Upper lobe of left lung (tissue), 6 donors: ENCODE data around the gene ADCY7. TPM values are rescaled to one million over a fixed set of nuclear protein-coding genes. Genes with fewer than 3 reads are reported as not detected.

ENCODE experiments used
- ATAC-seq, 2 donors: fragments of 200-7000 bp; cut with Tn5 transposase; one replicate each; pipeline ENCODE4 v1.9.1; 2022; ENCODE audit warnings: mild to moderate bottlenecking in 2 of 2, moderate library complexity in 2 of 2; ENCODE audit not compliant: low FRiP score in 2 of 2
- DNase-seq, 2 donors: peaks; one replicate each; pipeline ENCODE4 v3.0.0-alpha.2; 2019 to 2020
- H3K27ac ChIP-seq, 4 donors: fragments of 200-600 bp; sonication (generic); one replicate each; pipeline ENCODE4 v1.5.1; 2016 to 2019
- H3K27me3 ChIP-seq, 4 donors: fragments of 200-600 bp; sonication (generic); one replicate each; pipeline ENCODE4 v1.5.1; 2017 to 2019
- H3K36me3 ChIP-seq, 4 donors: fragments of 200-600 bp; sonication (generic); one replicate each; pipeline ENCODE4 v1.5.1; 2016 to 2019
- H3K4me1 ChIP-seq, 4 donors: fragments of 200-600 bp; sonication (generic); one replicate each; pipeline ENCODE4 v1.5.1; 2018 to 2019
- H3K4me3 ChIP-seq, 4 donors: fragments of 200-600 bp; sonication (generic); one replicate each; pipeline ENCODE4 v1.5.1; 2017 to 2019; ENCODE audit warnings: mild to moderate bottlenecking in 2 of 4, moderate library complexity in 1 of 4
- H3K9me3 ChIP-seq, 4 donors: fragments of 200-600 bp; sonication (generic); one replicate each; pipeline ENCODE4 v1.5.1; 2018 to 2019
- CTCF ChIP-seq, 6 experiments: fragments of 450-650 bp in 4 of 6; fragments of 200-600 bp in 2 of 6; sonication (generic) in 2 of 6; IDR thresholded peaks; one replicate each; pipeline ENCODE4 v1.5.1; 2016 to 2019; ENCODE audit warnings: antibody characterized with exemption in 6 of 6
- EP300 ChIP-seq, 4 donors: sonication (generic); formaldehyde crosslinking; IDR thresholded peaks; one replicate each; pipeline ENCODE4 v1.5.1; 2017; ENCODE audit warnings: antibody characterized with exemption in 4 of 4, control low read depth in 2 of 4
- POLR2A ChIP-seq, 4 donors: fragments of 450-650 bp; IDR thresholded peaks; one replicate each; pipeline ENCODE4 v1.5.1; 2016 to 2017; ENCODE audit warnings: antibody characterized with exemption in 4 of 4, mild to moderate bottlenecking in 2 of 4
- POLR2AphosphoS5 ChIP-seq, 2 donors: sonication (generic); formaldehyde crosslinking; IDR thresholded peaks; one replicate each; pipeline ENCODE4 v1.5.1; 2017; ENCODE audit warnings: antibody characterized with exemption in 2 of 2
- WGBS, 2 donors: methylation state at CpG; one replicate each; pipeline ENCODE4 v1.1.5; 2017 to 2018; 5-methylcytosine and 5-hydroxymethylcytosine counted together
- total RNA-seq, 6 donors: library from RNA; depleted of rRNA in 4 of 6; stranded (reverse); fragments of >200 nt in 4 of 6; gene quantifications; one replicate each; pipeline versions ENCODE4 v1.1.0 to v1.2.1, GENCODE V29; 2016 to 2021
- donor health status: DM: no; HTN: no; CAD: no; lungs with moderate emphysema.
- donor health status: DM: no; HTN: yes; CAD: no; lungs with severe emphysema.

ADCY7 gene
- total RNA-seq, 6 donors from 2014 or later: 46.9 to 177 (median 101) TPM

DNA sequence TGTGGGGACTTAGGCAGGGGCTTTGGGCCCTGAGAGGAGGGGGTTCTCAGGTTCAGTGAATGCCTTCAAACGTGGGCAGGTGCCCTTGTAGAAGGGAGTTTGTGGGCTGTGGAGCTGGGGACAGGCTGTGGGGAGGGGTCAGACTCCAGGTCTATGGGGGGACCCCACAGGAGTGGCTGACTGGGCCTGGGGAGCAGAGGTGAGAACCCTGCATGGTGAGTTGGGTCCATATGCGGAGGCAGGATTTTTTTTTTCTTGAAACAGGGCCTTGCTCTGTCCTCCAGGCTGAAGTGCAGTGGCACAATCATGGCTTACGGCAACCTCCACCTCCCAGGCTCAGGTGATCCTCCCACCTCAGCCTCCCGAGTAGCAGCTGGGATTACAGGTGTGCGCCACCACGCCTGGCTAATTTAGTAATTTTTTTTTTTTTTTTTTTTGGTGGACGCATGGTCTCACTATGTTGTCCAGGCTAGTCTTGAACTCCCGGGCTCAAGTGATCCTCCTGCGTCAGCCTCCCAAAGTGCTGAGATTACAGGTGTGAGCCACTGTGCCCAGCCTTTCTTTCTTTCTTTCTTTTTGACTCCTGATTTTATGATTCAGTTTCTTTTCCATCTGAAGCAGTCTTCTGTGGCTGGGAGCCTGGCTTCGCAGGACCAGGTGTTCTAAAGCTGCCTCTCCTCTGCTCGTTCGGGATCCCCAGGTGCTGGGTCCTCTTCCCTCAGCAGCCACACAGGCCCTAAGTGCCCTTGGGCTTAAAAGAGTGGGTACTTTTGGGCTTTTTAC, 19.0 kb upstream of the ADCY7 start:
- H3K27ac ChIP-seq: no peak overlapping the region
- peaks cover 20 to 57% (median 40%) of the 10 kb centered on the region in 4 donors for H3K4me1 ChIP-seq
- WGBS, 2 donors: 93 to 94% methylated on average over 12 of the region's 12 CpGs
- peak overlapping the region in 3 of 4 donors; percentile 72 to 80 (median 74) for H3K4me3 ChIP-seq
- DNase-seq (no peak), ATAC-seq (no peak)
- H3K36me3 ChIP-seq: no peaks in the 10 kb centered on the region
- no peaks in the 10 kb centered on the region for H3K27me3 ChIP-seq
- H3K9me3 ChIP-seq: no peaks in the 10 kb centered on the region
- TF ChIP-seq CTCF (IDR thresholded peaks at IDR 0.05) (no peak), POLR2A (IDR thresholded peaks at IDR 0.05) (no peak), POLR2AphosphoS5 (IDR thresholded peaks at IDR 0.05) (no peak), EP300 (IDR thresholded peaks at IDR 0.05) (no peak)

- TF ChIP-seq EP300 (IDR thresholded peaks at IDR 0.05): no peak
- no peak for TF ChIP-seq POLR2A (IDR thresholded peaks at IDR 0.05)
- TF ChIP-seq POLR2AphosphoS5 (IDR thresholded peaks at IDR 0.05): no peak
- TF ChIP-seq CTCF (IDR thresholded peaks at IDR 0.05): no peak
- WGBS, 2 donors: 77 to 83% methylated on average over 9 to 13 of the region's 13 CpGs
Measured at GRCh38 chr16:50247906-50248608, 18.3 kb upstream of the ADCY7 start.

DNA sequence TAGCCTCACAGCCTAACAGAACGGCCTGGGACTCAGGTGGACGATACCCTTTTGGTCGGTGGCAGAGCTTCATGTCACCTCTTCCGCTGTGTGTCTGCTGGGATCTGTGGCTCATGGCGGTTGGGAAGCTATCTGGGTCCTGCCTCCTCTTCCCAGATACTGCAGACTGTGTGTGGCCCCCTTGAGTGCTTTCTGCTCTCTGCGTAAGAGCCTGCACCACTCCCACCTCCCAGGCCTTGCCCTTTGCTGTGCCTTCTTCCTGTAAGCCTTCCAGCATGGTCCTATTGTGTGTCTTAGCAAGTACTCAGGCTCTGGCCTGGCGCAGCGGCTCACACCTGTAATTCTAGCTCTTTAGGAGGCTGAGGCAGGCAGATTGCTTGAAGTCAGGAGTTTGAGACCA, 17.5 kb upstream of the ADCY7 start:
- DNase-seq (no peak), ATAC-seq (no peak)
- peaks cover 20 to 59% (median 41%) of the 10 kb centered on the region in 4 donors for H3K4me1 ChIP-seq
- no peaks in the 10 kb centered on the region for H3K27me3 ChIP-seq
- H3K36me3 ChIP-seq: no peaks in the 10 kb centered on the region
- peak overlapping the region in 2 of 4 donors; percentile 36 to 40 for H3K27ac ChIP-seq
- WGBS, 2 donors: 77 to 79% methylated on average over 7 to 8 of the region's 8 CpGs
- no peaks in the 10 kb centered on the region for H3K9me3 ChIP-seq
- H3K4me3 ChIP-seq: no peak overlapping the region
- TF ChIP-seq CTCF (IDR thresholded peaks at IDR 0.05) (no peak), EP300 (IDR thresholded peaks at IDR 0.05) (no peak), POLR2A (IDR thresholded peaks at IDR 0.05) (no peak), POLR2AphosphoS5 (IDR thresholded peaks at IDR 0.05) (no peak)

More at GRCh38 chr16:50247906-50248608, 18.3 kb upstream of the ADCY7 start:
- H3K36me3 ChIP-seq: no peaks in the 10 kb centered on the region
- peaks cover 20 to 59% (median 41%) of the 10 kb centered on the region in 4 donors for H3K4me1 ChIP-seq
- DNase-seq: no peak
- no peaks in the 10 kb centered on the region for H3K9me3 ChIP-seq
- no peaks in the 10 kb centered on the region for H3K27me3 ChIP-seq
- ATAC-seq: no peak
- H3K4me3 ChIP-seq: no peak overlapping the region
- H3K27ac ChIP-seq: peak overlapping the region in 2 of 4 donors; percentile 36 to 40

DNA sequence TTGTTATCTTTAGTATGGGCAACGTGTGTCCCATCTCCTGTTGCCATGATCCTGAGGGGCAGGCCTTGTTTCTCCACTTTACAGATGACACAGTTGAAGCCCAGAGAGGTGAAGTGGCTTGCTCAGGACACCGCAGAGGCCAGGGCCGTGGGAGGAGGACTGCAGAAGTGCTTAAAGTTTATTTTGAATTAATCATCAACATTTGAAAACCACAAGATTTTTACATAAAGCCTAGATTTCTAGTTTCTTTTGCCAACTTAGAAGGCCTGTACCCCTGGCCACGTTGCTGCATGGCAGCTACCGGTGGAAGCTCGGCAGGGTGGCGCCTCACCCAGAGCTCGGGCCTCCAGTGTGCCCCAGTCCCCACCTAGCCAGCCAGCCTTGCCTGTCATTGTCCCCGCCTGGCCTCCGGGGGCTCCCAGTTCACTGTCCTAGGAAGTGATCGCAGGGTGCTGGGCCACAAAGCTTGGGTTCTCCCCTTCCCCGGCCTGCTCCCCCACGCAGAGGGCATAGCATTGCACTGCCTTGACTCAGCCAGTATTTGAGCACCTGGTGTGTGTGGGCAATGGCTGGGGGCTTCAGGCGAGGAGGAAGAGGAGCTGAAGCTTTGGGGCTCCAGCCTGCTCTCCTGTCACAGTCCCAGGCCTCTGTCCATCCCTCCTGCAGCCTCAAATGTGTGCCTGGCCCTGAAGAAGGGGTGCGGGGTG, 14.8 kb upstream of the ADCY7 start:
- H3K36me3 ChIP-seq: no peaks in the 10 kb centered on the region
- H3K27ac ChIP-seq: peak overlapping the region; percentile 53 to 65 (median 60)
- TF ChIP-seq EP300 (IDR thresholded peaks at IDR 0.05): no peak
- TF ChIP-seq POLR2AphosphoS5 (IDR thresholded peaks at IDR 0.05): no peak
- no peak for TF ChIP-seq CTCF (IDR thresholded peaks at IDR 0.05)
- TF ChIP-seq POLR2A (IDR thresholded peaks at IDR 0.05): no peak
- no peaks in the 10 kb centered on the region for H3K27me3 ChIP-seq
- no peaks in the 10 kb centered on the region for H3K9me3 ChIP-seq
- H3K4me1 ChIP-seq: peaks cover 8 to 38% (median 27%) of the 10 kb centered on the region in 4 donors
- peak; percentile 56 to 85 for ATAC-seq
- WGBS, 2 donors: 61 to 65% methylated on average over 15 of the region's 15 CpGs
- H3K4me3 ChIP-seq: no peak overlapping the region
- peak; percentile 69 to 71 for DNase-seq
